Lung (tissue), 12 donors: ENCODE measurements around the gene SLC37A1. TPM values are rescaled to one million over a fixed set of nuclear protein-coding genes. Genes with fewer than 3 reads are reported as not detected.
A peak's percentile ranks its signal among the peaks of the same experiment; 100 is the strongest.

Experiments used
- ATAC-seq: fragments of 200-7000 bp; cut with Tn5 transposase; one replicate; pipeline ENCODE4 v1.9.1; 2020; ENCODE audit warnings: moderate number of reproducible peaks; ENCODE audit not compliant: insufficient read depth, low FRiP score
- DNase-seq, 3 donors: peaks; one replicate each; pipeline ENCODE4 v3.0.0-alpha.2; 2013 to 2017
- H3K27ac ChIP-seq, 2 donors: one replicate each; pipeline ENCODE4 v1.5.1; 2013; ENCODE audit warnings: mild to moderate bottlenecking in 2 of 2, moderate library complexity in 2 of 2, control low read depth in 1 of 2, inconsistent platforms in 1 of 2, low read depth in 1 of 2, low read length in 1 of 2
- H3K27me3 ChIP-seq, 3 donors: one replicate each; pipeline ENCODE4 v1.5.1; 2013; ENCODE audit warnings: low read length in 2 of 3; ENCODE audit not compliant: control insufficient read depth in 3 of 3, insufficient read depth in 3 of 3
- H3K36me3 ChIP-seq, 4 donors: one replicate each; pipeline ENCODE4 v1.5.1; 2013; ENCODE audit warnings: low read length in 4 of 4, mild to moderate bottlenecking in 1 of 4, moderate library complexity in 1 of 4; ENCODE audit not compliant: control insufficient read depth in 4 of 4, insufficient read depth in 4 of 4
- H3K4me1 ChIP-seq, 5 donors: one replicate each; pipeline ENCODE4 v1.5.1; 2013; ENCODE audit warnings: low read length in 5 of 5, mild to moderate bottlenecking in 2 of 5, moderate library complexity in 1 of 5; ENCODE audit not compliant: control insufficient read depth in 5 of 5, insufficient read depth in 5 of 5
- H3K4me3 ChIP-seq: one replicate; pipeline ENCODE4 v1.5.1; 2013; ENCODE audit warnings: mild to moderate bottlenecking, control low read depth, moderate library complexity
- H3K9ac ChIP-seq, 2 donors: one replicate each; pipeline ENCODE4 v1.5.1; 2013; ENCODE audit warnings: low read length in 2 of 2, control low read depth in 1 of 2; ENCODE audit not compliant: insufficient read depth in 1 of 2
- H3K9me3 ChIP-seq, 4 donors: one replicate each; pipeline ENCODE4 v1.5.1; 2013; ENCODE audit warnings: low read length in 3 of 4, mild to moderate bottlenecking in 1 of 4, moderate library complexity in 1 of 4; ENCODE audit not compliant: control insufficient read depth in 4 of 4, insufficient read depth in 3 of 4
- CTCF ChIP-seq: IDR thresholded peaks from 2 replicates; pipeline ENCODE4 v1.5.1; 2012; ENCODE audit warnings: mild to moderate bottlenecking; ENCODE audit errors: control extremely low read depth, extremely low read depth
- WGBS, 2 donors: extraction: QIAGEN DNeasy Blood & Tissue Kit; methylation state at CpG; one replicate each; pipeline ENCODE4 v1.1.7; 2013; 5-methylcytosine and 5-hydroxymethylcytosine counted together
- polyA plus RNA-seq, 2 donors: library from polyadenylated mRNA; stranded (reverse); fragments of 200-250 nt; gene quantifications; one replicate each; pipeline ENCODE4 v1.2.1, GENCODE V29; 2013
- total RNA-seq, 2 donors: library from RNA; depleted of rRNA in 1 of 2; stranded (reverse); fragments of >200 nt in 1 of 2; gene quantifications; one replicate each; pipeline ENCODE4 v1.2.1, GENCODE V29; 2014 to 2021
- donor health status: control.
- donor health status: control.
- donor health status: Bipolar disorder and iron deficiency.
- donor health status: healthy.
- donor health status: DM: yes; HTN: yes; CAD: no.

The SLC37A1 gene
- total and polyA plus RNA-seq, 4 donors = 13.3 to 29.5 (median 19.6) TPM

DNA sequence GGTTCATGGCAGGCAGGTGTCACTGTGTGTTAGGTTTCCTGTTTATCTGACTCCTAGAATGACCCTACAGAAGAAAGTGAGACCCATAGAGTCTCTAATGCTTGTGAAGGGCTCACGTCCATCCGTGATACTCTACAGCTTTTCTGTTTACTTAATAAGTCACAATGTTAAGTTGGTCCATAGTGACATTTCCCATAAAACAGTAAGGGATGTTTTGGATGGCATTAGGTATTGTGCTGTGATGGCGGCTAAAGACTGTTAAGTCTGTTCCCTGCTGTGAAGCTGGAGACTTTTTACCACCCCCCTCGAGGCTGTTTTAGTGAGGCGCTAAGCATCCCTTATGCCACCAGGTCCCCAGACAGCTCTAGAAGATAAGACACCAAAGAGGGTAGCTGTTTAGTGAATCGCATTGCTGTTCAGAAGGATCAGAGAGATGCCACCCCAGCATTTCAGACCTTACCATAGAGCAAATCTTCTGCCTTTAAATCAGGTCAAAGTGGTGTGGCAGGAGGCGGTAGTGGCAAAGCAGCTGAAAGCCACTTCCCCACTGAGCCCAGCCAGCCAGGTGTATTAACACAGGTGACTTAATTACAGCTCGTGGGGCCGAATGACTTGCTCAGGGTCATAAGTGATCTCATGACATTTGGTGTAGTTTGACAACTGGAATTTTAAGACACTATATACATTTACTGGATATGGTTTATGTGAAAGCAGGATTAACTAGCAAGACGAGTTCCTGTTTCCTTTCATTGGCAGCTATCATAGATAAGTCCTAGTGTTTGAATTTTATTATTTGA lies 25.0 kb downstream of the SLC37A1 start:
- Histone ChIP-seq H3K27ac (peak overlapping the region in 1 of 2 donors; percentile 37), H3K27me3 (no peaks in the 10 kb centered on the region), H3K9me3 (no peaks in the 10 kb centered on the region), H3K36me3 (peaks cover 0 to 39% (median 0%) of the 10 kb centered on the region in 4 donors), H3K9ac (no peak overlapping the region), H3K4me1 (peaks cover 0 to 5% (median 0%) of the 10 kb centered on the region in 5 donors), H3K4me3 (no peak overlapping the region)
- no peak for TF ChIP-seq CTCF
- ATAC-seq (no peak), DNase-seq (no peak)
- 80 to 83% methylated on average over 10 of the region's 10 CpGs for WGBS, 2 donors

DNA sequence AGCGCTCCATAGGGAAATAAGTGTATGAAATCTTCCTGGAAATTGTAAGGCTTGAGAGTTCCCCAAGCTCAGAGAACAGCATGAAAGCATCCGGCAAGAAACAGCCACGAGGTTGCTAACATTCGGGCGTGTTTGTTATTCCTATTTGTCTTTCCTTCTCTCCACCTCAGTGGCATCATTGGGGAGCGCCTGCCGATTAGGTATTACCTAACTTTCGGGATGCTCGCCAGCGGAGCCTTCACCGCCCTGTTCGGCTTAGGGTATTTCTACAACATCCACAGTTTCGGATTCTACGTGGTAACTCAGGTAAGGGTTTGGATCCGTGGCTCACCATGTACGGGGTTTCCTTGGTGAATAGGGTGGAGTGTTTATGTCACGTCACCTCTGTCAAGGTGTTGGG lies 25.7 kb downstream of the SLC37A1 start:
- peaks cover 0 to 42% (median 0%) of the 10 kb centered on the region in 4 donors for H3K36me3 ChIP-seq
- H3K9ac ChIP-seq = no peak overlapping the region
- no peak for TF ChIP-seq CTCF
- no peaks in the 10 kb centered on the region for H3K9me3 ChIP-seq
- H3K4me3 ChIP-seq = no peak overlapping the region
- ATAC-seq = peak; percentile 15
- DNase-seq = no peak
- 82 to 93% methylated on average over 17 of the region's 17 CpGs for WGBS, 2 donors
- H3K27ac ChIP-seq = no peak overlapping the region
- H3K4me1 ChIP-seq = peaks cover 0 to 5% (median 0%) of the 10 kb centered on the region in 5 donors
- H3K27me3 ChIP-seq = no peaks in the 10 kb centered on the region

- Histone ChIP-seq H3K9me3 (no peaks in the 10 kb centered on the region), H3K9ac (no peak overlapping the region), H3K27ac (no peak overlapping the region), H3K36me3 (peaks cover 0 to 42% (median 0%) of the 10 kb centered on the region in 4 donors), H3K4me1 (peaks cover 0 to 5% (median 0%) of the 10 kb centered on the region in 5 donors), H3K4me3 (no peak overlapping the region), H3K27me3 (no peaks in the 10 kb centered on the region)
- 75 to 88% methylated on average over 7 of the region's 7 CpGs for WGBS, 2 donors
- DNase-seq = no peak
- no peak for ATAC-seq
- no peak for TF ChIP-seq CTCF
These were observed 26.3 kb downstream of the SLC37A1 start for GRCh38 chr21:42539931-42540343.
